GM19438 (cell line): ENCODE measurements around the gene EML6.
"Not testable (repeated sequence)": the region's sequence is repeated elsewhere in the genome, so short reads cannot be mapped to it uniquely, and the experiment has no call there.

ENCODE experiments used
- ATAC-seq: cut with Tn5 transposase; IDR thresholded peaks from one replicate; pipeline ENCODE4 v1.9.1; 2021; ENCODE audit warnings: low read depth; ENCODE audit not compliant: unreplicated experiment

The EML6 gene

DNA sequence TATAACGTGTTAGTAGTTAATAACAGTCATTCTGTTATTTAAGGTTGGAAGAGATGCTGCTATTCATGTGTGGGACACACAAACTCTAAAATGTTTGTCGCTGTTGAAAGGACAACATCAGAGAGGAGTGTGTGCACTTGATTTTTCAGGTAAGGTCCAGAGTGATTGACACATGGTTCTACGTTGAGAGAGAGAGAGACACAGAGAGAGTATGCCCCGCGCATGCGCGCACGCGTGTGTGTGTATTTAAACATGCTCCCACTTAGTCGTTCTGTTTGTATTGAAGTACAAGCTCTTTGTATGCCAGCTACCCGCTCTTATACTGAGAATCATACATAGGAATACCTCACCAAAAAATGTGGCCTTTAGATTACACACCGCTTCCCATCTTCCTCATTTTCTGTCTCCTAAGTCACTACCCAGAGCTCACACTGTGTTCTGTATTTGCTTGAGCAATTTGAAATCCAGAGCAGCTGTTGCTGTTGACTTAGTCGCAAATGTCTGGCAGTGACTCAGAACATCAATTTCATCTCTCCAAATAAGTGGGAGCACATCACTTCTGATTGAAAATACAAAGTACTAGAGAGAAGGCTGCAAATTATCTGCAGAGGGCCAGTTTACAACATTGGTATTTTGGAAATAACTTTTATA is 148.1 kb downstream of the EML6 start:
- ATAC-seq: no peak

DNA sequence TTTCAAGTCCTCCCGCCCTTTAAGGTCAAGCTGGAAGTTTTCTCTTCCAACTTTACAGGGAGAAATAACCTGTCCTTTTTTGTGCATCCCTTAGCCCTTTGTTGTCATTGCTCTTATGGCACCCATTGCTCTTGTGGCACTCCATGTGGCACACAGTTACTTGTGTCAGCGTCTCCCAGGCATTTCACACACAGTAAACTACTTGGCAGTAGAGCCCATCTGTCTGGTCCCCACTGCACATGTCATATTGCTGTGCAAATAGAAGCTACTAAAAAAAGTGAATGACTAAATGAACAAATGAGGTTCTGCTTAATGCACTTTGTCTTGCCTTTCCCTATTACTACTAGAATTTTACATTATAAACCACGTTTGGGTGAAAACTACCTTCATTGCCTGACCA is 149.3 kb downstream of the EML6 start:
- no peak for ATAC-seq

DNA sequence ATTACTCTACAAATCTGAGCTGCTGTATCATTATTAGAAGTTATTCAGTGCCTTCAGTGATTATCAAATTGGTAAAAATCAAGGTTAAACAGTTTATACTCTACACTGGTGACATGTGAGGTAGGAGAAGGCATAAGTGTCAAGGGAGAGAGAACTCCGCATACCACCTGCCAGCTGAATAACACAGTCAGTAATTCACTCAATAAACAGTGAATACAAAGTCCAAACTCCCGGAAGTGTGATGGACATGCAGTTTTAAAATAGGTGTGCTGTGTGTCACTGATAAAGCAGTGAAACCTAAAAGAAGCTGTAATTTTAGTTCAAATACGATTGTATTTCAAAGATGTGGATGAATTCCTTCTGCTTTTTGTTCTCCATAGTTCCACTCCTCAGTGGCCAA is 149.8 kb downstream of the EML6 start:
- ATAC-seq: not testable (repeated sequence)

DNA sequence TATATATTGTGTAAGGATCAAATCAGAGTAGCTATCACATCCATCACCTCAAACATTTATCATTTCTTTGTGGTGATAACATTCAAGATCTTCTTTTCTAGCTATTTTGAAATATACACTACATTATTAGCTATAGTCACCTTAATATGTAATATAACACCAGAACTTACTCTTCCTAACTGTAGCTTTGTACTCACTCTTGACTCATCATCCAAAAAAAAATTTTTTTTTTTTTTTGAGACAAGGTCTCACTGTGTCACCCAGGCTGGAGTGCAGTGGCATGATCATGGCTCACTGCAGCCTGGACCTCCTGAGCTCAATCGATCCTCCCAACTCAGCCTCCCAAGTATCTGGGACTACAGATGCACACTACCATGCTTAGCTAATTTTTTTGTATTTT is 153.3 kb downstream of the EML6 start:
- no peak for ATAC-seq

DNA sequence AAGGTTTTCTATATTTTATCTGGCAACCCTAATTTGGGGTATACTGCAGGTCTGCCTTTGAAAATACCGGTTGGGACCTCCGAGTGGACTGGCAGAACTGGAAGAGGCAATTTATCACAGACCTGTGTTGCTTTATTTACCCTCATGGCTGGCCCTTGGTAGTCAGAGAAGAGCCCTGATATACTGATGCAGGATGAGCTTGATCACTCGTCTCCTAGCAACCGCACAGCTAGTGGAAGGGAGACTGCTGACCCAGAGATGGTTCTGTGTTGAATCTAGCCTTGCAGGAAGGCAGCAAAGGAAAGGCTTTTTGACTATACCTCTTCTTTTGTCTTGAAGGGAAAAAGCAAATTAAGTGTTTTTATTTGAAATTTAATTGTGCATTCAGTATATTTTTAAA is 154.7 kb downstream of the EML6 start:
- no peak for ATAC-seq

DNA sequence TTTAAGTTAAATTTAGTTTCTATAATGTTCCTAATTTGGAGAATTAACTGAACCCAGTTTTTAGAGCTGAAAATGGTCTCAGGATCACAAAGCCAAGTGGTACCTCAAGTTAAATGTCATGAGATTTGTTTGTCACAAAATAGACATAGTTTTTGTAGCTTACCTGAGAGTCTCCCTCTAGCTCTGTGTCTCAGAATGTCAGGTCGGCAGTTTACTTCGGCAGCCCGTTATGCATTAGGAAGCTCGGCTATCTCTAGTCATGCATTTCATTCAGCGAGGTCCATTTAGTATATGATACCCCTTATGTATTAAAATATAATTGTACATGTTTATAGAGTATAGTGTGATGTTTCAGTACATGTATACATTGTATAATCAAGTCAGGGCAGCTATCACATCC is 155.6 kb downstream of the EML6 start:
- no peak for ATAC-seq

DNA sequence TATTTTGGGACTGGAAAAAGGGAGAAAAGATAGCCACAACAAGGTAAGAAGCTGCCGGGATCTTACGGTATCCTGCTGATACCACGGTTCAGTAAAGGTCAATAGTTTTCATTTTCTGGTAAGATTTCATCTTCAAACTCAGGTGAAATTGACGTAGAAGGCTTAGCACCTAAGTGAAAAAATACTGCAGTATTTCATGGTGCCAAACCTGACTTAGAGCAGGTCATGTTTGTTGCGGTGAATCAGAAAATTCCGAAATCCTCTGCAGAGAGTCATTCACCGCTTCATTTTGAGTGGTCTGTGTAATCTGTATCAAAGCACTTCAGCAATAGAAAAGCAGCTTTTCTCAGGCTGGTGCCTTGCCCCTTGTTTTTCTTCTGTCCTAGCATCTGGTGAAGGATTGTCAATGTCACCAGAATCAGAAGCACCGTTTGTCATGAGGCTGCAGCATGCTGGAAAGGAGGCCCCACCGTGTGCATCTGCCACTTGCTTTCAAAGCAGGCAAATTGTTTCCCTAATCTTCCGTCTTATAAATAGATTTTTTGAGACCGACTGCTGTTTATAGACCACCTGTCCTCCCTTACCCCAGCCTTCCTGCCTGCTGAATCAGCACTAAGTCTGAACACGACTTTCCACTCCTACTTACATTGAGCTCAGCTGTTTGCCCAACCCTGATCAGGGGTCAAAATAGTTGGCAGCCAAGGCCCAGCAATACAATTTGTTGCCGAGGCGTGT is 156.3 kb downstream of the EML6 start:
- no peak for ATAC-seq

DNA sequence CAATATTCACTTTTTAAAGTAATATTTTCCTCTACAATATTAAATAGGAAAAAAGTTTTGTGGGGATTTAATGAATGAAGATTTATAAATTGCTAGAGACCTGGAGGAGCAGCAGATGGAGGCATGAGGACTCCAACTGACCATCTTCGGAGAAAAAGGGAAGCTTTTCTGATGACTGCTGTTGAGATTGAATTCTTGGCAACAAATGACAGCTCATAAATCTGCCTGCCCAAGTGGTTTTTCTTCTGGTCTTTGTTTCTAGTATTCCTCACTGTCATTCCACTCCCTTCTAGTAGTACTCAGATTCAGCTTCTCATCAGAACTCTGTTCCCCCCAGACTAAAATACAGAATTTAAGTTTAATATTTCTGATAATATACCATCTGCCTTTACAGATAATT is 157.0 kb downstream of the EML6 start:
- ATAC-seq: no peak

DNA sequence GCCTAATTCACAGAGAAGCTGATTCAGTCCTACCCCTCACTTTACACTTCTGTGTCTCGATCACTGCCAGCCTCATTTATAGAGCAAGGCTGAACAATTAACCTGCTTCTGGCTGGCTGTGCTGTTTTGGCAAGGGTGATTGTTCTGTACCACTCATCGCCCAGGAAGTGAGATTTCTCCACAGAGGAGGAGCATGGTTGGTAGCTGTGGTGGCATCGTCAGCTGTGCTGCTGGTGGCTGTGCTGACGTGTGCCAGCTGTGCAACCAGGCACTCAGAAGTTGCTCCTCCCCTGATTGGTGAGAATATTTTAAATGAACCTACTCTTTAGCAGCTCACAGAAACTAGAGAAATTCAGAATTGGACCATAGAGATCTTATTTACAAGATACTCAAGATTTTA is 158.3 kb downstream of the EML6 start:
- no peak for ATAC-seq

DNA sequence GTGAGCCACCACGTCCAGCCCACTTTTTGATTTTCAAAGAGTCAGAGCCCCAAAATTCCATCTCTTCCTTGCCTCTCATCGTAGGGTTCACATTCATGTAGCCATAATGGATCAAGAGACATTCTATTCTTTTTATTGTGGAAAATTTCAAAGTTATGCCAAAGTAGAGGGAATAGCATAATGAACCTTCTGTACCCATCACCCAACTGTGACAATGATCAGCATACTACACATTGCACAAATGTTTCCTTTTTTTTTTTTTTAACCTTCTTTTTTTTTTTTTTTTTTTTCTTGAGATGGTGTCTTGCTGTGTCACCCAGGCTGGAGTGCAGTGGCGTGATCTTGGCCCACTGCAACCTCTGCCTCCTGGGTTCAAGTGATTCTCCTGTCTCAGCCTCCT is 162.4 kb downstream of the EML6 start:
- ATAC-seq: no peak

DNA sequence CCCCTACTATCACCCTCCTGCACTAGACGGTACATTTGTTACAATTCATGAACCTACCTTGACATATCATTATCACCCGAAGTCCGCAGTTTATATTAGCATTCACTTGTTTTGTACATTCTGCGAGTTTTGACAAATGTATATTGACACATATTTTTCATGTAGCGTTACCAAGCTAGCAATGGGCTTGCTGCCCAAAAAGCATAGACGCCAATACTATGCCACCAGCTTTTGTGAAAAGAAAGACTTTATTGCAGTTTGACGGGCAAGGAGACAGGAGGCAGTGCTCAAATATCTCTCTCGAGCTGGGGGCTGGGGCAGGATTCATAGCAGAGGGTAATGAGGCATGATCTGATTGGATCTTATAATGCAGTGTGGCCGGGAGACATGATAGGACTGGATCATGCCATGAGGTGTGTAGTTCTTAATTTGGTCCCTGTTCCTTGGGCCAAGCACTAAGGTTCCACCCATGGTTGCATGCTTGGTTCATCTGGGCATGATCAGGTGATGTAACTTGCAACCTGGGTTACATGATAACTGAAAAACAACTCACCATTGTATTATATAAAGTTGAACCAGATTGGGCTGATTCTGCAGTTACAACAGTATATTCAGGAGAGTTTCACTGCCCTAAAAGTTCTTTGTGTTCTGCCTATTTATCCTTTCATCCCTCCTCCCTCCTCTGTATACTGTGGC is 164.5 kb downstream of the EML6 start:
- no peak for ATAC-seq

DNA sequence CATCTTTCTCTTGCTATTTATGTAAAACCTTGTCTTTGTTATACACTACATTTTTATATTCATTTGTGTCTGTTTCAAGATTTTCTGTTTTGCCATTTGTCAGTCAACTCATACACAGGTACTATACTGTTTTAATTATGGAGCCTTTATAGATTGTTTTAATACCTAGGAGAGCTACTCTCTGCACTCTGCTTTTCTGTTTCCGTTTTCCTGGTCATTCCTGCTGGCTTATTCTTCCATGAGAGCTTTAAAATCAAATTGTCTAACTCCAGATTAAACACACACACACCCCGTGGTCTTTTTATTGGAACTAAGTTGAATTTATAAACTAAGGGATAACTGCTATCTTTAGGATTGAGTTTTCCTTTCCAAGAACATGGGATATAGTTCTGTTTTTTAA is 165.6 kb downstream of the EML6 start:
- ATAC-seq: no peak

DNA sequence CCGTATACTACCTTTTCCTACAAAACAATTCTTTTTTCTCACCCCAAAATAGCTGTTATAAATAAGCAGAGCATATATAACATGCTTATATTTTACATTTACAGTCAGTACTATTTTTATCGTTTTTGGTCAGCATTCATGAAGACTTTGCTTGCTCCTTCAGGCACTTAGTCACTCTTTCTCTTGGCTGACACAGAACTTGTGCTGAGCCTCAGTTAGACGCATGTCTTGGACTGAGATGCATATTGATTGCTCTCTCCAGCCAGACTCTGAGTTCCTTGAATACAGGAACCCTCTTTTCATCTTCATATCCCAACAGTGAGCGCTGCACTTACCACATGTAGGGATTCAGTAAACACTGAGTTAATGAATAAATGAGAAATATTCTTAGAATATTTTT is 168.4 kb downstream of the EML6 start:
- no peak for ATAC-seq

DNA sequence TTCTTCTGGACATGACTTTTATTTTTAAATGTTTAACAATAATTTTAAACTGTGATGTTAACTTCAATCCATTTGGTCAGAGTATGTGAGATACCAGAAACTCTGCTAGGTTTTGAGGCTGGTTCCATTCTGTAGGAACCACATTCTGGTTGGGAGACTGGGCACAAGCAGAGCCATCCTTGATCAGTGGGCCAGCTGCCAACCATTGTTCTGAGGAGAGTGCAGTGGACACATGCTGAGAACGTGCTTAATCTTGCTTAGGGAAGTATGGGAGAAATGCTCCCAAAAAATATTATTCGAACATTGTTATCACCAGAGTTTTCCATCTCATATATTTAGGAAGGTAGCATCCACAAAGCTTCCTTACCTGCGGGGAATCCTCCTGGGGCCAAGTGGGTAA is 171.0 kb downstream of the EML6 start:
- ATAC-seq: no peak

DNA sequence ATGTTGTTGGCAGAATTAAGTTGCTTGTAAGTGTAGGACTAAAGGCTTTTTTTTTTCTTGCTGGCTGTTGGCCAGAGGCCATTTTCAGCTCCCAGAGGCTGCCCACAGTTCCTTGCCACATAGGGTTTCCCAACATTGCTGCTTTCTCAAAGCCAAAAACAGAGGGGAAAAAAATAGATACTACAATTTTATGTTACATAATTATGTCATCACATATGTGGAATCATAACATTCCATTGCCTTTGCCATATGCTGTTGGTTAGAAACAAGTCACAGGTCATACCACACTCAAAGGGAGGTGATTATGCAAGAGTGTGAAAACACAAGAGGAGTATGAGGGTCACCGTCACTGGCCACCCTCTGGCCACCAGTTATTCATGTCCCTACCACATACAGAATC is 172.3 kb downstream of the EML6 start:
- ATAC-seq: no peak

DNA sequence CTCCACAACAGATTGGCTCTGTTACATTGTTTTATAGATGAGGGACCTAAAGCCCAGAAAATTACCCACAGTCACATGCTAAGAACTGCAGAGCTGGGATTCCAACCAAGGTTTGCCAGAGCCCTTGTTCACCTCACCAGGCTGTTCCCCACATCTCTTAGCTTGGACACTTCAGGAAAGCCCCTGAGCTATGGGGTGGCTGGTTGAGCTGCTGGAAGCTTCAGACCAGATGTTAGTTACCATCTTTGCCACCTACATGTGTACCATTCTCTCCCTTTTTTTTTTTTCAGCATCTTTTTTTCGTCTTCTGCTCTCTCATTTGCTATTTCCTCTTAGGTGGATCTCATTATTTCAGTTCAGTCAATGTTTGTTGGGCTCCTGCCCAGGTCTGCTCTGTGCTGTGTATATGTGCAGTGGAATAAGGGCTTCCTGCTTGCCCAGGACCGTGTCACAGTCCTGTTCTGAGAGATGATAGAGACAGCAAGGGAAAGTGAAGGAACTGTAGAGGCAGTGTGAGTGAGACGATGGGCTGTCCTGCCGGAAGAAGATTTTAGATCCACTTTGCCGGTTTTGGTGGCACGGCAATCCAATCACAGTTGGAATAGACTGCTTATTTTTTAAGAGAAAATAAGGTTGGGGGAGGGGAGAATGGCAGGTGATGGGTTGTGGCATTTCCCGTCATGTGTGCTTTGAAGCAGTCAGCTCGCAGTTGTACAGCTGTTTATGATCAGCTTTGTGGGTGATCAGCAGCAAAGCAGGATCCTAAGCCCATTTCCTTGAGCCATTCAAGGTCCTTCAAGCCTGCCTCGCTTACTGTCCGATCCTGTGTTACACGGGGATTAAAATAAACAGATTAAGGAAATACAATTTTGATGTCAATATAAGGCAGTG is 174.2 kb downstream of the EML6 start:
- ATAC-seq: no peak

DNA sequence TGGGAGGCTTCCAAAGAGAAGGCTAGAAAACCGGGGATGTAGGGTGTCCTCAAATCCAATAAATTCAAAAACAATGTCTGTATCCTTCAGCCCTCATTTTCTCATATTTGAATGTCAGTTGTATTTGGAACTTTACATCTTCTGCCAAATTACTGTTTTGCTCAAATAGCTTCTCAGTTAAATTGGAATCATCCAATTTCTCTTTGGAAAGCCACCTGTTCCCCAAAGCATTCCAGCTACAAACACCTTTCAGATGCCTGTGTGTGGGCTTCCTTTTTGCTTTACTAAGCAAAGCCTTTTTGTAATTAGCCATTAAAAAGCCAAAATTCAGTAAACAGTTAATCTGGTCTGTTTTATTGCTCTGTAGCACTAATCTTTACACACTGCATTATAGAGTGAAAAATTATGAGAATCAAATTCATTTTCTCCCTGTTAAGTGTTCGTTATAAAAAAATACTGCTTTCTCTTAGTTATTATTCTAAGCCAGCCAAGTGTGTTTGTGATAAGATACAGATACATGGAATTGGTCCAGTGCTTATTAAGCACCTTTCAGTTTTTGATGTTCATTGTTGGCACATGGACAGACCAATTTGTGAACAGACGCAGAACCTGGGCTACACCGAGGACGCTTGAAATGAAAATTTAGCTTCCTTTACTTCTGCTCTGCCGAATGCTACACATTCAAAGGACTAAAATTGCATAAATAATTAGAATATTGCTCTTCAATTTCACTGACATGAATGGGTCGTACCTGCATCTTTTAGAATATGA is 175.2 kb downstream of the EML6 start:
- ATAC-seq: no peak

DNA sequence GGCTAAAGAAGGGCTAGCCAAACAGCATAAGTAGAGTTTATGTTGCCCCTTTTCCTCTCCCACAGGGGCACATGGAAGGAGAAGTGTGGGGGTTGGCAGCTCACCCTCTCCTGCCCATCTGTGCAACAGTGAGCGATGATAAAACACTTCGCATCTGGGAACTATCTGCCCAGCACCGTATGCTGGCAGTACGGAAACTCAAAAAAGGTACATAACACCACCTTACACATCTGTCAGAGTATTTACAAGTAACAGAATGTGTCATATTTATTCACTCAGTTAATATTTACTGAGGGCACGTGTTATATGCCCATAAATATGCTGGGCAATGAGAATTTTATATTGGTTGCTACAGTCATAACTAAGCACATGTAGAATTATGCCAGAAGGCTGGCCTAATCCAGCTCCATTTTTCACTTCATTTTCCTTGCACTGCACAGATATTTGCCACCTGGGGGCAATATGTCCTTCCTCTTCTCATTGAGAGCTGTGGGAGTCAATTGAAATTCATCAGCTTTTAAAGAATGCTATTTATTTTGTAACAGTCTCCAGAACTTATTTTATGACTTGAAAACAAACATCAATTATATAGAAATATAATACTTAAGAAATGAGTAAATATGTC is 176.2 kb downstream of the EML6 start:
- no peak for ATAC-seq

DNA sequence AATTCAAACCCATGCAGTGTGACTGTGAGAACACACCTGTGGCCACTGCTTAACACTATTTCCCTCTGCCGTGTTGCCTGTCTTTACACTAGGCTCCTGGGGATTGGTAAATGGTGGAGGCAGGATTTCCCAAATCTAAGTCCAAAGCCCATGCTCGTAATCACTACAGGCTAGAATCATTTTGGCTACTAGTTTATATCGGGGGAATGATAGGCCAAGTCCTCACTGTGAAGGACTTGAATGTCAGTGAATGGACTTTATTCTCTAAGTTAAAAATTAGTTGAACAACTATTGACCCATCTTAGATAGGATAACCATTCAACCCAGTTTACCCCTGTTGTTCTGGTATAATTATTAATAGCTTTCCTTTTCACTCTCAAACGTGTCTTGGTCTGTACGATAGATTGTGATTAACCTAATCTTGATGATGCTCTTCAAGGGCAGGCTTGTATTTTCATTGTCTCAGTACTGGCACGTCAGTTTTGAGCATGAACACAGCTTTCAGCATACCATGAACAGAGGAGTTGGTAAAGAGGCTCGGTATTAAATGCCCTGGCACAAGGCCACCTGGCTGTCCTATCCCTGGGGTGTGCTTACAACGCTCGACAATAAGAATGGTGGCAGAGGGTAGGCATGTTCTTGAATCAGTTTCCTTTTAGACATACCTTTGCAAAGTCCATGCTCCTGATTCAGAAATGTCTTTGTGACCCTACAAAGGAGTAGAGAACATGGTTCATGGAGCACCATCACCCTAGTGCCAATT is 177.9 kb downstream of the EML6 start:
- ATAC-seq: no peak
